CD4-positive, CD25-positive, alpha-beta regulatory T cell (primary cell): ENCODE measurements around the gene USP54. TPM values are rescaled to one million over a fixed set of nuclear protein-coding genes. Genes with fewer than 3 reads are reported as not detected.

Experiments
- ATAC-seq, 2 donors: fragments of 150-1000 bp; cut with Tn5 transposase; one replicate each; pipeline ENCODE4 v1.10.0; 2021; ENCODE audit warnings: low read depth in 2 of 2, moderate number of reproducible peaks in 2 of 2, moderate library complexity in 1 of 2
- DNase-seq, 3 donors: peaks; one replicate each; pipeline versions ENCODE4 v3.0.0 to v3.0.0-alpha.2; 2012 to 2022; ENCODE audit warnings: mixed read lengths in 1 of 3
- H3K27ac ChIP-seq: one replicate; pipeline ENCODE4 v1.7.0; 2013; ENCODE audit warnings: mild to moderate bottlenecking, low read length; ENCODE audit not compliant: insufficient read depth, poor library complexity, severe bottlenecking
- H3K27me3 ChIP-seq: one replicate; pipeline ENCODE4 v1.7.0; 2013; ENCODE audit warnings: low read length; ENCODE audit not compliant: control insufficient read depth, insufficient read depth
- H3K36me3 ChIP-seq: one replicate; pipeline ENCODE4 v1.7.0; 2013; ENCODE audit warnings: mild to moderate bottlenecking, low read length, moderate library complexity; ENCODE audit not compliant: control insufficient read depth, insufficient read depth
- H3K4me1 ChIP-seq: 2 replicates; pipeline ENCODE4 v1.7.0; 2013; ENCODE audit warnings: mild to moderate bottlenecking, low read length; ENCODE audit not compliant: insufficient read depth, control insufficient read depth, poor library complexity, severe bottlenecking
- H3K4me3 ChIP-seq: one replicate; pipeline ENCODE4 v1.7.0; 2013; ENCODE audit warnings: low read depth, mild to moderate bottlenecking, low read length, moderate library complexity
- H3K9me3 ChIP-seq, 2 experiments: 1 replicate in 1 of 2; 2 replicates in 1 of 2; pipeline ENCODE4 v1.7.0; 2013; ENCODE audit warnings: low read length in 2 of 2, mild to moderate bottlenecking in 1 of 2, moderate library complexity in 1 of 2; ENCODE audit not compliant: control insufficient read depth in 2 of 2
- H3K27ac Mint-ChIP-seq, 3 donors: one replicate each; pipeline ENCODE4 v1.8.0; 2020 to 2022; ENCODE audit warnings: mild to moderate bottlenecking in 3 of 3, mixed read lengths in 3 of 3, moderate library complexity in 2 of 3
- H3K27me3 Mint-ChIP-seq: one replicate; pipeline ENCODE4 v1.8.0; 2022; ENCODE audit warnings: mild to moderate bottlenecking, mixed read lengths
- H3K36me3 Mint-ChIP-seq: one replicate; pipeline ENCODE4 v1.8.0; 2020; ENCODE audit warnings: mixed read lengths
- H3K4me1 Mint-ChIP-seq, 4 donors: one replicate each; pipeline ENCODE4 v1.8.0; 2020 to 2022; ENCODE audit warnings: mixed read lengths in 4 of 4, mild to moderate bottlenecking in 1 of 4
- H3K4me3 Mint-ChIP-seq, 4 donors: one replicate each; pipeline ENCODE4 v1.8.0; 2020 to 2022; ENCODE audit warnings: mild to moderate bottlenecking in 4 of 4, mixed read lengths in 4 of 4, moderate library complexity in 3 of 4
- H3K9me3 Mint-ChIP-seq, 7 donors: one replicate each; pipeline ENCODE4 v1.8.0; 2020 to 2022; ENCODE audit warnings: mixed read lengths in 7 of 7, mild to moderate bottlenecking in 3 of 7, moderate library complexity in 2 of 7
- polyA plus RNA-seq, 4 donors: library from polyadenylated mRNA; unstranded; fragments of 300-500 nt; fragmentation: Illumina TruSeq; gene quantifications; one replicate each; pipeline ENCODE4 v1.2.3, GENCODE V29; 2021
- total RNA-seq: library from RNA; stranded (reverse); gene quantifications from one replicate; pipeline ENCODE4 v1.2.3, GENCODE V29; 2022

The USP54 gene
- total RNA-seq (4.2 TPM), polyA plus RNA-seq (1 to 10 TPM in 3 of 4 donors, under 1 TPM in 1; 0.84 to 1.5 (median 1.0) TPM)

- Histone ChIP-seq H3K9me3 (no peaks in the 10 kb centered on the region), H3K27ac (no peak within 1 kb of the TSS), H3K4me1 (peaks cover 16% of the 10 kb centered on the region), H3K36me3 (no peaks in the 10 kb centered on the region), H3K27me3 (no peaks in the 10 kb centered on the region), H3K4me3 (peak within 1 kb of the TSS; percentile 51)
- ATAC-seq, result peak; percentile 65 to 74
- Mint-ChIP-seq H3K4me3 (peak within 1 kb of the TSS in 3 of 4 donors; percentile 44 to 83 (median 54)), H3K4me1 (peaks cover 13 to 27% (median 15%) of the 10 kb centered on the region in 4 donors), H3K27ac (peak within 1 kb of the TSS; percentile 30 to 96 (median 86)), H3K9me3 (no peaks in the 10 kb centered on the region), H3K27me3 (no peaks in the 10 kb centered on the region), H3K36me3 (no peaks in the 10 kb centered on the region)
- DNase-seq, result peak in 2 of 3 donors; percentile 9 to 75
Observed at GRCh38 chr10:73590881-73591799, at the start of gene USP54. Gene USP54 (minus strand): TSS chr10:73591342. CDS start chr10:73575658, 15,684 bp downstream.

DNA sequence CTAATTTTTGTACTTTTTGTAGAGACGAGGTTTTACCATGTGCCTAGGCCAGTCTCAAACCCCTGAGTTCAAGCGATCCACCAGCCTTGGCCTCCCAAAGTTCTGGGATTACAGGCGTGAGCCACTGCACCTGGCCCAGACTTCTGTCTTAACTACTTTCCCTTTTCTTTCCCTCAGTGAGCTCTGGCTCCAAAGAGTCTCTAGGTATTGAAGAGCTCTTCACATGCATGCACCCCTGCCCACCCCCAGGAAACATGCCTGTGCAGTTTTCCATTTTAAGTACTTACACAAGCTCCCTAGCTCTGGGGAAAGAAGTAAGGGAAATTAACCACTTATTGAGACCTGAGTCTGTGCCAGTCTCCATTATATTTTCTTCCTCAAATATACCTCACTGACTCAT, 48.1 kb upstream of the USP54 start:
- H3K36me3 ChIP-seq, result no peaks in the 10 kb centered on the region
- peaks cover 3% of the 10 kb centered on the region for H3K27me3 ChIP-seq
- ATAC-seq (no peak), DNase-seq (no peak)
- no peak overlapping the region for H3K27ac ChIP-seq
- H3K36me3 Mint-ChIP-seq, result no peaks in the 10 kb centered on the region
- H3K9me3 ChIP-seq, result no peaks in the 10 kb centered on the region
- H3K4me1 ChIP-seq, result peaks cover 9% of the 10 kb centered on the region
- H3K9me3 Mint-ChIP-seq, result no peaks in the 10 kb centered on the region
- H3K4me3 Mint-ChIP-seq, result no peak overlapping the region
- no peak overlapping the region for H3K27ac Mint-ChIP-seq
- H3K4me1 Mint-ChIP-seq, result peaks cover 0 to 8% (median 4%) of the 10 kb centered on the region in 4 donors
- no peak overlapping the region for H3K4me3 ChIP-seq
- peaks cover 9% of the 10 kb centered on the region for H3K27me3 Mint-ChIP-seq

DNA sequence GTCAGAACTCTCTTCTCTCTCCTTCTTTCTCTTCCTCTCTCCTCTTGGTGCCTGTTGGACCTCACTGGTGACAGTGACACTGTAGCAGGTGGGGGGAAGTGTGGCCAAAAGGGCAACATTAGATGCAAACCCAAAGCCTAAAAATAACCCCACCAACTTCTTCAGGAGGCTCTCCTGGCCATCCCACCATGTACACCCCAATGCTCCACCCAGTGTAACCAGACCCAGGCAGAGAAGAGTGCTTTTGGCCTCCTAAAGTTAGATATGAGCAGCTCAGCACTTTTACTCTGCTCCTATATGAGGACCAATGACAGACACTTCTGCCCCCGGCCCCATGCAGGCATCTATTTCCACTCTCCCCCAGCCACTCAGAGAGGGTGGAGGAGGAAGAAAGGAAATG, 44.6 kb upstream of the USP54 start:
- H3K36me3 Mint-ChIP-seq, result no peaks in the 10 kb centered on the region
- Histone ChIP-seq H3K27me3 (no peaks in the 10 kb centered on the region), H3K27ac (no peak overlapping the region), H3K36me3 (no peaks in the 10 kb centered on the region), H3K9me3 (no peaks in the 10 kb centered on the region), H3K4me3 (no peak overlapping the region), H3K4me1 (no peaks in the 10 kb centered on the region)
- ATAC-seq, result no peak
- no peak for DNase-seq
- H3K27ac Mint-ChIP-seq, result no peak overlapping the region
- no peaks in the 10 kb centered on the region for H3K4me1 Mint-ChIP-seq
- H3K4me3 Mint-ChIP-seq, result no peak overlapping the region
- H3K27me3 Mint-ChIP-seq, result peaks cover 5% of the 10 kb centered on the region
- H3K9me3 Mint-ChIP-seq, result no peaks in the 10 kb centered on the region

- no peak for ATAC-seq
- Mint-ChIP-seq H3K9me3 (no peaks in the 10 kb centered on the region), H3K4me3 (no peak overlapping the region), H3K36me3 (no peaks in the 10 kb centered on the region), H3K27me3 (no peaks in the 10 kb centered on the region), H3K4me1 (no peaks in the 10 kb centered on the region), H3K27ac (peak overlapping the region in 1 of 3 donors; percentile 42)
- no peak overlapping the region for H3K4me3 ChIP-seq
- H3K27me3 ChIP-seq, result no peaks in the 10 kb centered on the region
- no peaks in the 10 kb centered on the region for H3K36me3 ChIP-seq
- H3K9me3 ChIP-seq, result no peaks in the 10 kb centered on the region
- no peak for DNase-seq
- H3K27ac ChIP-seq, result no peak overlapping the region
- H3K4me1 ChIP-seq, result no peaks in the 10 kb centered on the region
Observed at GRCh38 chr10:73634421-73634820, 43.3 kb upstream of the USP54 start.

DNA sequence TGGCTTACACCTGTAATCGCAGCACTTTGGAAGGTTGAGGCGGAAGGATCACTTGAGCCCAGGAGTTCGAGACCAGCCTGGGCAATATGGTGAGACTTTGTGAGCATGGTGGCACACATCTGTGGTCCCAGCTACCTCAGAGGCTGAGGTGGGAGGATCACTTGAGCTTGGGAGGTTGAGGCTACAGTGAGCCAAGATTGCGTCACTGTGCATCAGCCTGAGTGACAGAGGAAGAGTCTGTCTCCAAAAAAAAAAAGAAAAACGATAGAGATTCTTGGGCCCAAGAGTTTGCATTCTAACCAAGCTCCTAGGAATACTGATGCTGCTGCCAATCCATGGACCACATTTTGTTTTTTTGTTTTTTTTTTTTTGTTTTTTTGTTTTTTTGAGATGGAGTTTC, 38.0 kb upstream of the USP54 start:
- no peaks in the 10 kb centered on the region for H3K9me3 ChIP-seq
- H3K27ac ChIP-seq, result no peak overlapping the region
- H3K27me3 Mint-ChIP-seq, result no peaks in the 10 kb centered on the region
- peaks cover 10 to 28% (median 14%) of the 10 kb centered on the region in 4 donors for H3K4me1 Mint-ChIP-seq
- H3K36me3 Mint-ChIP-seq, result no peaks in the 10 kb centered on the region
- peak overlapping the region in 1 of 4 donors; percentile 14 for H3K4me3 Mint-ChIP-seq
- H3K27me3 ChIP-seq, result no peaks in the 10 kb centered on the region
- ATAC-seq (no peak), DNase-seq (no peak)
- H3K9me3 Mint-ChIP-seq, result no peaks in the 10 kb centered on the region
- H3K36me3 ChIP-seq, result no peaks in the 10 kb centered on the region
- H3K4me3 ChIP-seq, result no peak overlapping the region
- H3K4me1 ChIP-seq, result peaks cover 19% of the 10 kb centered on the region
- no peak overlapping the region for H3K27ac Mint-ChIP-seq

GRCh38 chr10:73628405-73628804, 37.3 kb upstream of the USP54 start:
- ATAC-seq, result no peak
- H3K27me3 Mint-ChIP-seq, result no peaks in the 10 kb centered on the region
- H3K9me3 ChIP-seq, result no peaks in the 10 kb centered on the region
- no peak overlapping the region for H3K4me3 ChIP-seq
- no peak for DNase-seq
- H3K27me3 ChIP-seq, result no peaks in the 10 kb centered on the region
- no peaks in the 10 kb centered on the region for H3K36me3 Mint-ChIP-seq
- H3K4me1 ChIP-seq, result peaks cover 19% of the 10 kb centered on the region
- peaks cover 10 to 28% (median 14%) of the 10 kb centered on the region in 4 donors for H3K4me1 Mint-ChIP-seq
- H3K9me3 Mint-ChIP-seq, result no peaks in the 10 kb centered on the region
- no peak overlapping the region for H3K27ac Mint-ChIP-seq
- H3K27ac ChIP-seq, result no peak overlapping the region
- H3K4me3 Mint-ChIP-seq, result peak overlapping the region in 1 of 4 donors; percentile 14
- no peaks in the 10 kb centered on the region for H3K36me3 ChIP-seq

- Mint-ChIP-seq H3K27ac (peak overlapping the region in 1 of 3 donors; percentile 9), H3K4me3 (peak overlapping the region; percentile 45 to 93 (median 56)), H3K36me3 (no peaks in the 10 kb centered on the region), H3K4me1 (peaks cover 10 to 28% (median 14%) of the 10 kb centered on the region in 4 donors), H3K9me3 (no peaks in the 10 kb centered on the region), H3K27me3 (no peaks in the 10 kb centered on the region)
- no peak for DNase-seq
- Histone ChIP-seq H3K4me1 (peaks cover 19% of the 10 kb centered on the region), H3K27ac (no peak overlapping the region), H3K9me3 (no peaks in the 10 kb centered on the region), H3K27me3 (no peaks in the 10 kb centered on the region), H3K36me3 (no peaks in the 10 kb centered on the region), H3K4me3 (no peak overlapping the region)
- no peak for ATAC-seq
Observed at GRCh38 chr10:73627300-73627699, 36.2 kb upstream of the USP54 start.
